ENCODE results near the gene RASSF5. TPM values are rescaled to one million over a fixed set of nuclear protein-coding genes. Genes with fewer than 3 reads are reported as not detected.

The RASSF5 gene
- total and polyA plus RNA-seq, 9 of the 15 experiments (the other 6 are each of a cell fraction or from before 2014, with no cell fraction given), result 6.1 to 41.0 (median 25.2) TPM

- TF ChIP-seq CTCF (IDR thresholded peaks at IDR 0.05 in 2 of 3, conservative IDR thresholded peaks at IDR 0.05 in 1 of 3; ENCODE audit: insufficient read depth in 2 of 3, low read depth in 1 of 3, low read length in 3 of 3), result peak; percentile 99
- 0 out of 2 replicates have a peak, but pooled peaks have one; percentile 18 for TF ChIP-seq ZNF512 (tag; IDR thresholded peaks at IDR 0.05)
- no peak for TF ChIP-seq TSC22D4 (tag; IDR thresholded peaks at IDR 0.05)
- peak; percentile 93 for TF ChIP-seq RB1 (IDR thresholded peaks at IDR 0.05; ENCODE audit: low read depth)
- peak; percentile 13; the same call in 1 of the 2 replicates for TF ChIP-seq ESRRA (IDR thresholded peaks at IDR 0.05; ENCODE audit: borderline replicate concordance, low read depth)
- peak; percentile 93 for TF ChIP-seq REST (IDR thresholded peaks at IDR 0.05; ENCODE audit: borderline replicate concordance)
- 0 out of 2 replicates have a peak, but pooled peaks have one; percentile 51 for TF ChIP-seq REST (CRISPR knock-in tag; IDR thresholded peaks at IDR 0.05; ENCODE audit: low read depth)
- 0 out of 2 replicates have a peak, but pooled peaks have one; percentile 58 for TF ChIP-seq ZHX1 (conservative IDR thresholded peaks at IDR 0.05; ENCODE audit: low read length)
- TF ChIP-seq MBD2 (IDR thresholded peaks at IDR 0.05; ENCODE audit: borderline replicate concordance, low read depth), result no peak
- no peak for TF ChIP-seq ZNF232 (CRISPR knock-in tag; IDR thresholded peaks at IDR 0.05)
- TF ChIP-seq PML (IDR thresholded peaks at IDR 0.05; ENCODE audit: low read length), result no peak
- TF ChIP-seq HSF4 (CRISPR knock-in tag; IDR thresholded peaks at IDR 0.05; ENCODE audit: borderline replicate concordance), result no peak
Observed at GRCh38 chr1:206489980-206490770, 17.2 kb upstream of the RASSF5 start (continued).

All from K562 (cell line).